Astrocyte (in vitro differentiated cells and primary cell): ENCODE measurements around the gene CBLL2. TPM values are rescaled to one million over a fixed set of nuclear protein-coding genes. Genes with fewer than 3 reads are reported as not detected.

Source experiments
- DNase-seq: peaks from one replicate; pipeline ENCODE4 v3.0.0-alpha.2; 2010; ENCODE audit warnings: low read depth
- FAIRE-seq: peaks from 2 replicates; lab custom pipeline; 2011; peaks lifted over from hg19 to GRCh38; lab: Jason Lieb, UNC
- H2AFZ ChIP-seq: 2 replicates; pipeline ENCODE4 v1.6.0; 2012; ENCODE audit warnings: low read depth, low read length, inconsistent platforms
- H3K27ac ChIP-seq: 2 replicates; pipeline ENCODE4 v1.5.1; 2011; ENCODE audit warnings: low read depth, low read length, inconsistent platforms
- H3K27me3 ChIP-seq: 2 replicates; pipeline ENCODE4 v1.6.0; 2011; ENCODE audit warnings: low read length, inconsistent platforms; ENCODE audit not compliant: insufficient read depth
- H3K36me3 ChIP-seq: 2 replicates; pipeline ENCODE4 v1.5.1; 2011; ENCODE audit warnings: low read length, inconsistent platforms; ENCODE audit not compliant: insufficient read depth
- H3K4me1 ChIP-seq: 2 replicates; pipeline ENCODE4 v1.5.1; 2011; ENCODE audit warnings: low read length, inconsistent platforms; ENCODE audit not compliant: insufficient read depth
- H3K4me2 ChIP-seq: 2 replicates; pipeline ENCODE4 v1.6.0; 2012; ENCODE audit warnings: low read length, inconsistent platforms
- H3K4me3 ChIP-seq: 2 replicates; pipeline ENCODE4 v1.5.1; 2011; ENCODE audit warnings: low read depth, mild to moderate bottlenecking, low read length, inconsistent platforms; ENCODE audit not compliant: insufficient read depth
- H3K79me2 ChIP-seq: 2 replicates; pipeline ENCODE4 v1.6.0; 2012; ENCODE audit warnings: mild to moderate bottlenecking, low read length, inconsistent platforms; ENCODE audit not compliant: insufficient read depth
- H3K9ac ChIP-seq: 2 replicates; pipeline ENCODE4 v1.6.0; 2012; ENCODE audit warnings: mild to moderate bottlenecking, low read length, inconsistent platforms
- H3K9me3 ChIP-seq: 2 replicates; pipeline ENCODE4 v1.5.1; 2012; ENCODE audit warnings: low read depth, mild to moderate bottlenecking, low read length, inconsistent platforms; ENCODE audit not compliant: insufficient read depth
- H4K20me1 ChIP-seq: 2 replicates; pipeline ENCODE4 v1.6.0; 2012; ENCODE audit warnings: low read length, inconsistent platforms; ENCODE audit not compliant: insufficient read depth
- H3K27ac Mint-ChIP-seq: one replicate; pipeline ENCODE4 v1.8.0; 2021; ENCODE audit warnings: mild to moderate bottlenecking, mixed read lengths; ENCODE audit not compliant: unreplicated experiment
- H3K27me3 Mint-ChIP-seq: one replicate; pipeline ENCODE4 v1.8.0; 2021; ENCODE audit warnings: low read depth, mixed read lengths; ENCODE audit not compliant: unreplicated experiment
- H3K36me3 Mint-ChIP-seq: one replicate; pipeline ENCODE4 v1.8.0; 2021; ENCODE audit warnings: low read depth, mixed read lengths; ENCODE audit not compliant: unreplicated experiment
- H3K4me1 Mint-ChIP-seq: one replicate; pipeline ENCODE4 v1.8.0; 2021; ENCODE audit warnings: low read depth, mixed read lengths; ENCODE audit not compliant: unreplicated experiment
- H3K4me3 Mint-ChIP-seq: one replicate; pipeline ENCODE4 v1.8.0; 2021; ENCODE audit warnings: mild to moderate bottlenecking, moderate library complexity, mixed read lengths; ENCODE audit not compliant: unreplicated experiment
- H3K9me3 Mint-ChIP-seq: one replicate; pipeline ENCODE4 v1.8.0; 2021; ENCODE audit warnings: mild to moderate bottlenecking, mixed read lengths; ENCODE audit not compliant: unreplicated experiment
- CTCF ChIP-seq: IDR thresholded peaks from 2 replicates; pipeline ENCODE4 v1.5.1; 2011; ENCODE audit warnings: low read depth, mild to moderate bottlenecking, inconsistent platforms, low read length, moderate library complexity; ENCODE audit not compliant: insufficient read depth
- EZH2 ChIP-seq: IDR thresholded peaks from 2 replicates; pipeline ENCODE4 v1.6.1; 2012; ENCODE audit warnings: mild to moderate bottlenecking, low read length, inconsistent platforms; ENCODE audit not compliant: insufficient read depth
- total RNA-seq: library from RNA; stranded (reverse); gene quantifications from 2 replicates; pipeline ENCODE4 v1.2.1, GENCODE V29; 2021

CBLL2 gene
- total RNA-seq, 1 donor from 2014 or later = not detected

GRCh38 chrX:22296871-22297270, 24.2 kb downstream of the CBLL2 start:
- H3K4me3 Mint-ChIP-seq = no peak overlapping the region
- peak; percentile 49 for FAIRE-seq
- TF ChIP-seq EZH2 (no peak), CTCF (no peak)
- no peaks in the 10 kb centered on the region for H3K36me3 ChIP-seq
- H3K27me3 Mint-ChIP-seq = no peaks in the 10 kb centered on the region
- H3K27ac ChIP-seq = no peak overlapping the region
- no peak for DNase-seq
- no peaks in the 10 kb centered on the region for H3K79me2 ChIP-seq
- no peak overlapping the region for H3K27ac Mint-ChIP-seq
- H3K4me2 ChIP-seq = no peak overlapping the region
- no peaks in the 10 kb centered on the region for H4K20me1 ChIP-seq
- no peak overlapping the region for H3K9ac ChIP-seq
- peaks cover 6% of the 10 kb centered on the region for H3K4me1 ChIP-seq
- H3K36me3 Mint-ChIP-seq = no peaks in the 10 kb centered on the region
- H2AFZ ChIP-seq = no peak overlapping the region
- H3K9me3 ChIP-seq = no peaks in the 10 kb centered on the region
- H3K27me3 ChIP-seq = no peaks in the 10 kb centered on the region
- H3K4me1 Mint-ChIP-seq = peaks cover 13% of the 10 kb centered on the region
- H3K9me3 Mint-ChIP-seq = peaks cover 2% of the 10 kb centered on the region
- no peak overlapping the region for H3K4me3 ChIP-seq

- peak overlapping the region; percentile 5 for H3K4me3 ChIP-seq
- peak overlapping the region; percentile 73 for H3K4me2 ChIP-seq
- peak; percentile 68 for DNase-seq
- H3K27me3 Mint-ChIP-seq = no peaks in the 10 kb centered on the region
- H3K9me3 Mint-ChIP-seq = no peaks in the 10 kb centered on the region
- H3K27ac ChIP-seq = no peak overlapping the region
- no peaks in the 10 kb centered on the region for H3K36me3 Mint-ChIP-seq
- FAIRE-seq = peak; percentile 100
- H3K4me1 ChIP-seq = peaks cover 6% of the 10 kb centered on the region
- H3K9ac ChIP-seq = peak overlapping the region; percentile 31
- peak overlapping the region; percentile 34 for H3K27ac Mint-ChIP-seq
- no peak overlapping the region for H3K4me3 Mint-ChIP-seq
- H4K20me1 ChIP-seq = no peaks in the 10 kb centered on the region
- H2AFZ ChIP-seq = peak overlapping the region; percentile 26
- peaks cover 13% of the 10 kb centered on the region for H3K4me1 Mint-ChIP-seq
- no peaks in the 10 kb centered on the region for H3K27me3 ChIP-seq
- no peaks in the 10 kb centered on the region for H3K9me3 ChIP-seq
- no peaks in the 10 kb centered on the region for H3K79me2 ChIP-seq
- H3K36me3 ChIP-seq = no peaks in the 10 kb centered on the region
- TF ChIP-seq CTCF = no peak
- no peak for TF ChIP-seq EZH2
Observed at GRCh38 chrX:22300130-22300529, 27.4 kb downstream of the CBLL2 start.

- H3K4me2 ChIP-seq = no peak overlapping the region
- H3K79me2 ChIP-seq = no peaks in the 10 kb centered on the region
- H3K36me3 ChIP-seq = no peaks in the 10 kb centered on the region
- Mint-ChIP-seq H3K36me3 (no peaks in the 10 kb centered on the region), H3K4me1 (peaks cover 9% of the 10 kb centered on the region), H3K27ac (no peak overlapping the region), H3K4me3 (no peak overlapping the region), H3K27me3 (no peaks in the 10 kb centered on the region), H3K9me3 (no peaks in the 10 kb centered on the region)
- no peak for FAIRE-seq
- H3K27ac ChIP-seq = no peak overlapping the region
- H3K9me3 ChIP-seq = no peaks in the 10 kb centered on the region
- H3K4me1 ChIP-seq = peaks cover 12% of the 10 kb centered on the region
- no peaks in the 10 kb centered on the region for H4K20me1 ChIP-seq
- H3K9ac ChIP-seq = no peak overlapping the region
- DNase-seq = peak; percentile 58
- no peak overlapping the region for H3K4me3 ChIP-seq
- no peak overlapping the region for H2AFZ ChIP-seq
- no peaks in the 10 kb centered on the region for H3K27me3 ChIP-seq
- TF ChIP-seq EZH2 (no peak), CTCF (no peak)
Observed at GRCh38 chrX:22310779-22311178, 38.1 kb downstream of the CBLL2 start.
